Transverse colon (tissue), 4 donors: Measurements from ENCODE around the gene BANF2. TPM values are rescaled to one million over a fixed set of nuclear protein-coding genes. Genes with fewer than 3 reads are reported as not detected.
"Not testable (repeated sequence)": the region's sequence is repeated elsewhere in the genome, so short reads cannot be mapped to it uniquely, and the experiment has no call there.

ENCODE experiments used
- DNase-seq: peaks from one replicate; pipeline ENCODE4 v3.0.0-alpha.2; 2019
- H3K27ac ChIP-seq, 4 donors: fragments of 200-600 bp; sonication (generic); 2 replicates each; pipeline ENCODE4 v1.5.1; 2016 to 2018; ENCODE audit warnings: inconsistent platforms in 4 of 4
- H3K27me3 ChIP-seq: fragments of 200-600 bp; sonication (generic); 2 replicates; pipeline ENCODE4 v1.5.1; 2017; ENCODE audit warnings: inconsistent platforms
- H3K36me3 ChIP-seq, 4 donors: fragments of 200-600 bp; sonication (generic); 2 replicates each; pipeline ENCODE4 v1.5.1; 2017 to 2019; ENCODE audit warnings: inconsistent platforms in 4 of 4
- H3K4me1 ChIP-seq, 4 donors: fragments of 200-600 bp; sonication (generic); 2 replicates each; pipeline ENCODE4 v1.5.1; 2017 to 2020; ENCODE audit warnings: inconsistent platforms in 4 of 4
- H3K4me3 ChIP-seq, 4 donors: fragments of 200-600 bp; sonication (generic); 1 replicate in 1 of 4; 2 replicates in 3 of 4; pipeline versions ENCODE4 v1.5.1 to v1.6.1; 2017 to 2019; ENCODE audit warnings: inconsistent platforms in 4 of 4
- H3K9me3 ChIP-seq, 2 donors: fragments of 200-600 bp; sonication (generic); 2 replicates each; pipeline ENCODE4 v1.5.1; 2017 to 2019; ENCODE audit warnings: inconsistent platforms in 2 of 2
- EP300 ChIP-seq: sonication (generic); formaldehyde crosslinking; IDR thresholded peaks from one replicate; pipeline ENCODE4 v1.6.1; 2017; ENCODE audit warnings: antibody characterized with exemption, low read depth
- POLR2A ChIP-seq: fragments of 450-650 bp; IDR thresholded peaks from one replicate; pipeline ENCODE4 v1.6.1; 2016; ENCODE audit warnings: antibody characterized with exemption, mild to moderate bottlenecking, moderate library complexity
- POLR2AphosphoS5 ChIP-seq, 3 donors: sonication (generic); formaldehyde crosslinking; IDR thresholded peaks; one replicate each; pipeline ENCODE4 v1.6.1; 2016; ENCODE audit warnings: antibody characterized with exemption in 3 of 3
- WGBS, 2 donors: methylation state at CpG; one replicate each; pipeline ENCODE4 v1.1.5; 2018; ENCODE audit warnings: low coverage in 1 of 2; 5-methylcytosine and 5-hydroxymethylcytosine counted together
- in situ Hi-C, 4 donors: fragments of 200-750 bp; cut with MboI; loops; one replicate each; pipeline versions ENCODE4 v1.15.0 to v1.15.1; 2017; ENCODE audit warnings: low sequenced_read_pairs in 3 of 4, low pct_ligation_motif_present in 1 of 4, low pct_unique_long_range_greater_than_20kb in 1 of 4
- intact Hi-C: fragments of 100-400 bp; cut with DNase I; formaldehyde crosslinking; loops from one replicate; pipeline ENCODE4 v1.15.1; 2023; ENCODE audit warnings: low total_unique reads
- total RNA-seq, 4 donors: library from RNA; depleted of rRNA; stranded (reverse); fragments of >200 nt; gene quantifications; one replicate each; pipeline ENCODE4 v1.1.0, GENCODE V29; 2016
- TF ChIP-seq, protein P1 (sequence below), 5 experiments: fragments of 200-600 bp in 3 of 5; fragments of 450-650 bp in 2 of 5; sonication (generic) in 3 of 5; IDR thresholded peaks; 1 replicate in 2 of 5; 2 replicates in 3 of 5; pipeline ENCODE4 v1.5.1; 2016 to 2017; ENCODE audit warnings: antibody characterized with exemption in 5 of 5, inconsistent platforms in 3 of 5, mild to moderate bottlenecking in 2 of 5, moderate library complexity in 1 of 5

Gene BANF2
- total RNA-seq, 4 donors from 2014 or later = not detected

DNA sequence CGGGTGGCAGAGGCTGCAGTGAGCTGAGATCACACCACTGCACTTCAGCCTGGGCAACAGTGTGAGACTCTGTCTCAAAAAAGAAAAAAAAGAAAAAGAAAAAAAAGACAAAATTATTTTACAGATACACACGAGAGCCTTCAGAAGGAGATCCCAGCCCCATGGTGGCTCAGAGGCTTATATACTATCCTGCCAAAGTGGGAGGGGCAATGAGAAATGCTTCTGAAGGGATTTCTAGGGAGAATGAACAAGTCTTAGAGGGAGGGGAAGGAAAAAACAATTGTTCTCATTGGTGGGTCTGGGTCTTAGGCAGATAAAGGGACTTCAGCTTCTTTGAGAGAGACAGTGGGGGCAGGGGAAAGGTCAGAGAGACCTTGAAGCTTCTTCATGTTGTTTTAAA is 76.8 kb downstream of the BANF2 start:
- H3K27me3 ChIP-seq = no peaks in the 10 kb centered on the region
- DNase-seq = no peak
- no peak for TF ChIP-seq POLR2A
- TF ChIP-seq POLR2AphosphoS5 (IDR thresholded peaks at IDR 0.05) = no peak
- in situ Hi-C loops (no loop called here), intact Hi-C loops (no loop called here)
- no peak overlapping the region for H3K4me3 ChIP-seq
- H3K4me1 ChIP-seq = no peaks in the 10 kb centered on the region
- H3K36me3 ChIP-seq = no peaks in the 10 kb centered on the region
- H3K27ac ChIP-seq = no peak overlapping the region
- 79 to 100% methylated on average over 1 to 2 of the region's 2 CpGs for WGBS, 2 donors
- H3K9me3 ChIP-seq = no peaks in the 10 kb centered on the region

DNA sequence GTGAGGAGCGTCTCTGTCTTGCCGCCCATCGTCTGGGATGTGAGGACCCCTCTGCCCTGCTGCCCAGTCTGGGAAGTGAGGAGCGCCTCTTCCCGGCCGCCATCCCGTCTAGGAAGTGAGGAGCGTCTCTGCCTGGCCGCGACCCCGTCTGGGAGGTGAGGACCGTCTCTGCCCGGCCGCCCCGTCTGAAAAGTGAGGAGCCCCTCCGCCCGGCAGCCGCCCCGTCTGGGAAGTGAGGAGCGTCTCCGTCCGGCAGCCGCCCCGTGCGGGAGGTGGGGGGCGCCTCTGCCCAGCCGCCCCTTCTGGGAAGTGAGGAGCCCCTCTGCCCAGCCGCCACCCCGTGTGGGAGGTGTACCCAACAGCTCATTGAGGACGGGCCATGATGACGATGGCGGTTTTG is 79.2 kb downstream of the BANF2 start:
- intact Hi-C loops, in situ Hi-C loops: not testable (repeated sequence)
- WGBS, 2 donors = 98% methylated on average over 29 of the region's 32 CpGs; no CpG with 5 or more reads in 1 of the 2 donors

GRCh38 chr20:17782768-17783167 is 83.0 kb downstream of the BANF2 start:
- no peaks in the 10 kb centered on the region for H3K27me3 ChIP-seq
- intact Hi-C loops (no loop called here), in situ Hi-C loops (no loop called here)
- H3K36me3 ChIP-seq = no peaks in the 10 kb centered on the region
- H3K27ac ChIP-seq = no peak overlapping the region
- WGBS, 2 donors = 72 to 100% methylated on average over 2 to 3 of the region's 3 CpGs
- DNase-seq = no peak
- H3K4me3 ChIP-seq = no peak overlapping the region
- no peaks in the 10 kb centered on the region for H3K4me1 ChIP-seq
- TF ChIP-seq POLR2A = no peak
- no peak for TF ChIP-seq EP300
- TF ChIP-seq, protein P1, sequence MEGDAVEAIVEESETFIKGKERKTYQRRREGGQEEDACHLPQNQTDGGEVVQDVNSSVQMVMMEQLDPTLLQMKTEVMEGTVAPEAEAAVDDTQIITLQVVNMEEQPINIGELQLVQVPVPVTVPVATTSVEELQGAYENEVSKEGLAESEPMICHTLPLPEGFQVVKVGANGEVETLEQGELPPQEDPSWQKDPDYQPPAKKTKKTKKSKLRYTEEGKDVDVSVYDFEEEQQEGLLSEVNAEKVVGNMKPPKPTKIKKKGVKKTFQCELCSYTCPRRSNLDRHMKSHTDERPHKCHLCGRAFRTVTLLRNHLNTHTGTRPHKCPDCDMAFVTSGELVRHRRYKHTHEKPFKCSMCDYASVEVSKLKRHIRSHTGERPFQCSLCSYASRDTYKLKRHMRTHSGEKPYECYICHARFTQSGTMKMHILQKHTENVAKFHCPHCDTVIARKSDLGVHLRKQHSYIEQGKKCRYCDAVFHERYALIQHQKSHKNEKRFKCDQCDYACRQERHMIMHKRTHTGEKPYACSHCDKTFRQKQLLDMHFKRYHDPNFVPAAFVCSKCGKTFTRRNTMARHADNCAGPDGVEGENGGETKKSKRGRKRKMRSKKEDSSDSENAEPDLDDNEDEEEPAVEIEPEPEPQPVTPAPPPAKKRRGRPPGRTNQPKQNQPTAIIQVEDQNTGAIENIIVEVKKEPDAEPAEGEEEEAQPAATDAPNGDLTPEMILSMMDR (IDR thresholded peaks at IDR 0.05) = no peak
- no peaks in the 10 kb centered on the region for H3K9me3 ChIP-seq

More for the DNA sequence above, 79.2 kb downstream of the BANF2 start:
- H3K27ac ChIP-seq, H3K9me3 ChIP-seq, H3K4me3 ChIP-seq, DNase-seq, H3K4me1 ChIP-seq, H3K27me3 ChIP-seq, H3K36me3 ChIP-seq: not testable (repeated sequence)

- H3K9me3 ChIP-seq = no peaks in the 10 kb centered on the region
- intact Hi-C loops (no loop called here), in situ Hi-C loops (no loop called here)
- no peaks in the 10 kb centered on the region for H3K36me3 ChIP-seq
- TF ChIP-seq, protein P1 (IDR thresholded peaks at IDR 0.05) = no peak
- TF ChIP-seq POLR2AphosphoS5 (IDR thresholded peaks at IDR 0.05) (no peak), EP300 (no peak), POLR2A (no peak)
- no peak for DNase-seq
- no peaks in the 10 kb centered on the region for H3K4me1 ChIP-seq
- no peak overlapping the region for H3K4me3 ChIP-seq
- no peaks in the 10 kb centered on the region for H3K27me3 ChIP-seq
- no peak overlapping the region for H3K27ac ChIP-seq
- WGBS, 2 donors = 68 to 81% methylated on average over 5 to 6 of the region's 6 CpGs
Observed at GRCh38 chr20:17783671-17784070, 83.9 kb downstream of the BANF2 start.

DNA sequence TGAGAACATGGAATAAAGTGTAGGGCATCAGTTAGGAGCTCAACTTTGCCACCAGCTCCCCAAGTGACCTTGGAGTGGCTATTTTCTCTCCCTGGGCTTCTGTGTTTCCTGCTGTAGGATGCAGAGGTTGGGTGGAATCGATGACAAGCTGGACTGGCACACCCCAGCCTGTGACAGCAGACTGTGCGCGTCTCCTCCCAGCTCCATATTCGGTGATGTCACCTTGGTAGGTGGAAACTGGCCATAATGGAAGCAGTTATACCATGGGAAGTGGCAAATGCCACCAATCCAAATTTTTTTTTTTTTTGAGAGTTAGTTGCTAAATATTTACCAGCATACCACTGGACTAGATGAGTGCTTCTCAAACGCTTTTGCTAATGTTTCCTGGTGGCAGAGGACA is 85.2 kb downstream of the BANF2 start:
- Histone ChIP-seq H3K27me3 (no peaks in the 10 kb centered on the region), H3K9me3 (no peaks in the 10 kb centered on the region), H3K27ac (no peak overlapping the region), H3K4me3 (no peak overlapping the region), H3K36me3 (no peaks in the 10 kb centered on the region), H3K4me1 (no peaks in the 10 kb centered on the region)
- no peak for DNase-seq
- in situ Hi-C loops = no loop called here
- WGBS, 2 donors = 78% methylated on average over 5 of the region's 5 CpGs; no CpG with 5 or more reads in 1 of the 2 donors
- intact Hi-C loops = no loop called here
- TF ChIP-seq, protein P1 (IDR thresholded peaks at IDR 0.05) = no peak
- no peak for TF ChIP-seq EP300
- TF ChIP-seq POLR2AphosphoS5 (IDR thresholded peaks at IDR 0.05) = no peak
- no peak for TF ChIP-seq POLR2A

Other genes with a start within 250 kb of the BANF2 start
- under 1 TPM in 3 of 4 donors, not detected in 1; 0.75 to 1.00 (median 0.82) TPM for gene BFSP1, start 168.6 kb upstream of the BANF2 start, total RNA-seq
- 100 to 1,000 TPM; 280 to 589 (median 373) TPM for gene DSTN, start 129.9 kb upstream of the BANF2 start, total RNA-seq
- 100 to 1,000 TPM; 219 to 403 (median 288) TPM for gene RRBP1, start 17.7 kb upstream of the BANF2 start, total RNA-seq